ENCODE data around the gene SELENON.
A peak's percentile ranks its signal among the peaks of the same experiment; 100 is the strongest.

SELENON gene

GRCh38 chr1:25861316-25862286 is 61.6 kb downstream of the SELENON start:
- peak overlapping the region; percentile 86 to 98 (median 93); a peak in 20 of 22 replicates for H3K27ac ChIP-seq
- no peaks in the 10 kb centered on the region for H3K9me3 ChIP-seq (replicated peaks in 1 of 11)
- 0 out of 22 replicates have a peak, but pooled peaks cover 0 to 4% (median 0%) of the 10 kb centered on the region in 11 experiments for H4K20me1 ChIP-seq
- no peak for TF ChIP-seq Cebpa-rat (IDR thresholded peaks at IDR 0.05)
- peak overlapping the region; percentile 70 to 94 (median 88) for H3K9ac ChIP-seq
- no peaks in the 10 kb centered on the region for H3K27me3 ChIP-seq
- peaks cover 37 to 50% (median 44%) of the 10 kb centered on the region in 10 experiments for H3K4me1 ChIP-seq
- H3K36me3 ChIP-seq: peaks cover 0 to 20% (median 10%) of the 10 kb centered on the region in 11 experiments; a peak in 10 of 22 replicates
- H3K4me3 ChIP-seq: peak overlapping the region; percentile 56 to 75 (median 70); a peak in 17 of 20 replicates
- peak overlapping the region; percentile 88 to 98 (median 95) for H3K4me2 ChIP-seq

DNA sequence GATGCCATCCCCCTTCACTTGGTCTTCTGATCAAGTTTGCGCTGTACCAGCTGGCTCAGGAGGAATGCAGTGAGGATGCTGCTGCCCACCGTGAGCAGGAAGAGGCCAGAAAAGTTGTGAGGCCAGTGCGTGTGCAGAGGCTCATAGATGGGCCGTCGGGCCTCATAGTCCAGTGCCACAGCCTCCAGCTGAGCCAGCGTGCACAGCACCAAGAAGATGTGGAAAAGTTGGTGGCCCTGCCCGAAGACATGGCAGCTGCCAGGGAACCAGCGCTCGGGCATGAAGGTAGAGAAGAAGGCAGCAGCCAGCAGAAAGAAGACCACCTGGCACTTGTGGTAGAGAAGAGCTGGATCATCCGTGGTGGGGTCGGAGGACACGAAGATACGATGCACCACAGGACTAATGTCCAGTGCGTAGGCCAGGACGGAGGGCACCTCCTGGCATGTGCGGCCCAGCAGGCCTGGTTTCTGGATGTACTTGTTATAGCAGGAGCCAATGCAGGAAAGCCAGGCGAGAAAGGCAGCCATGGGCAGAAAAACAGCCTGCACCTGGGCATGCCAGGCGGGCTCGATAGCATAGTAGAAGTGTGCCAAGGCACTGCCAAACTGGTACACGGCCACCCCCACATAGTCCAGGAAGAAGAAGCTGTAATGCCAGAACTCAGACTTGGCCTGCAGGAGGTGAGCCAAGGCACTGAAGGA is 62.9 kb downstream of the SELENON start:
- peaks cover 0 to 20% (median 10%) of the 10 kb centered on the region in 11 experiments; a peak in 10 of 22 replicates for H3K36me3 ChIP-seq
- no peaks in the 10 kb centered on the region for H4K20me1 ChIP-seq
- H3K9ac ChIP-seq: peak overlapping the region in 1 of 11 experiments; percentile 88; a peak in 1 of 22 replicates
- H3K4me1 ChIP-seq: peaks cover 37 to 50% (median 42%) of the 10 kb centered on the region in 10 experiments
- no peaks in the 10 kb centered on the region for H3K9me3 ChIP-seq (replicated peaks in 1 of 11)
- H3K4me3 ChIP-seq: no peak overlapping the region
- H3K4me2 ChIP-seq: peak overlapping the region in 7 of 11 experiments; percentile 88 to 96 (median 95); a peak in 12 of 22 replicates
- H3K27ac ChIP-seq: peak overlapping the region in 9 of 11 experiments; percentile 88 to 98 (median 93); a peak in 19 of 22 replicates
- H3K27me3 ChIP-seq: no peaks in the 10 kb centered on the region
- no peak for TF ChIP-seq Cebpa-rat (IDR thresholded peaks at IDR 0.05)

- no peak overlapping the region for H3K9ac ChIP-seq
- no peak overlapping the region for H3K4me3 ChIP-seq
- H3K27ac ChIP-seq: peak overlapping the region in 5 of 11 experiments; percentile 2 to 96 (median 92); a peak in 5 of 22 replicates
- H3K36me3 ChIP-seq: peaks cover 0 to 20% (median 10%) of the 10 kb centered on the region in 11 experiments; a peak in 10 of 22 replicates
- no peaks in the 10 kb centered on the region for H3K9me3 ChIP-seq (replicated peaks in 1 of 11)
- H3K27me3 ChIP-seq: no peaks in the 10 kb centered on the region
- H3K4me1 ChIP-seq: peaks cover 32 to 44% (median 36%) of the 10 kb centered on the region in 10 experiments
- H4K20me1 ChIP-seq: no peaks in the 10 kb centered on the region
- no peak overlapping the region; a peak in 1 of 22 replicates for H3K4me2 ChIP-seq
- no peak for TF ChIP-seq Cebpa-rat (IDR thresholded peaks at IDR 0.05)
These were observed 63.7 kb downstream of the SELENON start for GRCh38 chr1:25863486-25864262.

GRCh38 chr1:25864434-25864833 is 64.4 kb downstream of the SELENON start:
- no peak overlapping the region for H3K9ac ChIP-seq
- peak overlapping the region in 3 of 11 experiments; percentile 2 to 93 (median 10); a peak in 1 of 22 replicates for H3K27ac ChIP-seq
- no peaks in the 10 kb centered on the region for H4K20me1 ChIP-seq
- H3K4me1 ChIP-seq: peaks cover 29 to 41% (median 33%) of the 10 kb centered on the region in 10 experiments
- no peak overlapping the region for H3K4me3 ChIP-seq
- no peaks in the 10 kb centered on the region for H3K27me3 ChIP-seq
- peaks cover 0 to 25% (median 10%) of the 10 kb centered on the region in 11 experiments; a peak in 10 of 22 replicates for H3K36me3 ChIP-seq
- H3K9me3 ChIP-seq (replicated peaks in 1 of 11): no peaks in the 10 kb centered on the region
- no peak for TF ChIP-seq Cebpa-rat (IDR thresholded peaks at IDR 0.05)
- no peak overlapping the region for H3K4me2 ChIP-seq

DNA sequence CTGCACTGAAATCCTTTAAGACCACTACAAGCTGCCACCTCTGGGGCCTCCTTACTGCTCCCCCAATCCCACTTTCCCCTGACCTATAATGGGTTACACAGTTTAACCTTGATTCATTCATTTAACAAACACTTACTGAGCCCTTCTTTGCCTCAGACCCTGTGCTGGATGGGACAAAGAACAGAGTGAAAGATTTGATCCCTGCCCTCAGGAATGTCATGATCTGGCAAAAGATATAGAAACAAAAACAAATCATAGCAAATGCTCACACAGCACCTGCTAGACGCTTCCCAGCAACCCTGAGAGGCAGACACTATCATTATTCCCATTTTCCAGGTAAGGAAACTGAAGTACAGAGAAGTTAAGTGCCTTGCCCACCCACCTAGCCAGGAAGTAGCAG is 66.3 kb downstream of the SELENON start:
- Histone ChIP-seq H3K9ac (no peak overlapping the region), H3K36me3 (peaks cover 0 to 36% (median 10%) of the 10 kb centered on the region in 11 experiments; a peak in 10 of 22 replicates), H3K4me1 (peaks cover 26 to 44% (median 34%) of the 10 kb centered on the region in 10 experiments), H4K20me1 (no peaks in the 10 kb centered on the region), H3K4me2 (no peak overlapping the region), H3K9me3 (replicated peaks in 1 of 11) (no peaks in the 10 kb centered on the region), H3K4me3 (no peak overlapping the region), H3K27me3 (no peaks in the 10 kb centered on the region), H3K27ac (no peak overlapping the region)
- TF ChIP-seq Cebpa-rat (IDR thresholded peaks at IDR 0.05): no peak

DNA sequence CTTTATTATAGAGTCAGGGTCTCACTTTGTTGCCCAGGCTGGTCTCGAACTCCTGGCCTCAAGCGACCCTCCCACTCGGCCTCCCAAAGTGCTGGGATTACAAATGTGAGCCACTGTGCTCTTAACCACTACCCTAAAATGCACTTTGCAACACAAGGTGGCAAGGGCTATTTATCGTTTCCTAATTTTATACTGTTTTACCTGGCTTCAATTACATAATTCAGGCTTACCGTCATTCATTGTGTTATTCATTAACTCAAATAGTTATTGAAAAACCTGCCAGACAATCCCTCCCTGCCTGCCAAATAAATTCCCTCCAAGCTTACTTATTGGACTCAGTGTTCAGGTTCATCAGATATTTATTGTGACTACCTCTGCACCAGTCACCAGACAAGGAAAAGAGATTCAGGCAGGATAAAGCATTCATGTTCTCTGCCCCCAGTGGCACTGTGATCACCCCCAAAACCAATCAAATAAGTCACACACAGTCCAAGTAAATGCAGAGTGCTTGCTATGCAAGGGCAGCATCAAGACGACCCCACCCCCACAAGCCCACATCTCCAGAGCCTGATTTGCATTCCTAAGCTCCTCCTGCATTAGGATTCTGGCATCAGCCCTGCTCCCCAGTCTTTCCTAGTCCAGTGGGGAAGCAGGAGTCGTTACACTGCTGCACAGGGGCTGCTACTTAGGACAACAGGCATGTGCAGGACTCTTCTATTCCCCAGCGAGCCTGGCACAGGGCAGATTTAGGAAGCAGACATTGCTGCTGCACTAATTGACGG is 67.4 kb downstream of the SELENON start:
- peaks cover 26 to 44% (median 34%) of the 10 kb centered on the region in 10 experiments for H3K4me1 ChIP-seq
- no peaks in the 10 kb centered on the region for H3K27me3 ChIP-seq
- H4K20me1 ChIP-seq: no peaks in the 10 kb centered on the region
- H3K9me3 ChIP-seq (replicated peaks in 1 of 11): no peaks in the 10 kb centered on the region
- no peak overlapping the region for H3K9ac ChIP-seq
- no peak for TF ChIP-seq Cebpa-rat (IDR thresholded peaks at IDR 0.05)
- 0 out of 22 replicates have a peak overlapping the region, but pooled peaks of 1 of the 11 experiments have one; percentile 2 for H3K4me2 ChIP-seq
- H3K4me3 ChIP-seq: no peak overlapping the region
- peaks cover 0 to 32% (median 10%) of the 10 kb centered on the region in 11 experiments; a peak in 10 of 22 replicates for H3K36me3 ChIP-seq
- no peak overlapping the region for H3K27ac ChIP-seq

Measured in BLaER1 treated with 17β-estradiol and CSF1 and Interleukin-3, amounts not matched to agents 10 nM and 100 nM (cell line).